Measurements from ENCODE around the gene TBRG1. TPM values are rescaled to one million over a fixed set of nuclear protein-coding genes. Genes with fewer than 3 reads are reported as not detected.

TBRG1 gene
- total and polyA plus RNA-seq, 2 of the 8 experiments (the other 6 are each of a cell fraction or from before 2014, with no cell fraction given), result 16.3 to 26.7 TPM

- no peaks in the 10 kb centered on the region for H3K9me3 ChIP-seq (ENCODE audit: insufficient read depth in 2 of 2, low read depth in 1 of 2, low read length in 1 of 2)
- no peak overlapping the region for H3K4me3 ChIP-seq (ENCODE audit: extremely low read depth in 1 of 4, insufficient read depth in 2 of 4, low read depth in 3 of 4, low read length in 4 of 4)
- peaks cover 0 to 3% (median 0%) of the 10 kb centered on the region in 4 experiments; a peak in 1 of 7 replicates for H3K4me1 ChIP-seq (replicated peaks in 1 of 4; ENCODE audit: control insufficient read depth in 3 of 4, insufficient read depth in 4 of 4, low read length in 3 of 4)
- FAIRE-seq (no peak), DNase-seq (ENCODE audit: low read depth in 1 of 2, low spot score in 2 of 2) (no peak)
- no peaks in the 10 kb centered on the region for H4K20me1 ChIP-seq (replicated peaks in 1 of 2; ENCODE audit: control insufficient read depth in 1 of 2, insufficient read depth in 2 of 2, low read length in 2 of 2)
- H2BK20ac ChIP-seq (ENCODE audit: low read length), result no peak overlapping the region
- no peak overlapping the region for H3K27ac ChIP-seq (ENCODE audit: low read depth, low read length)
- H3K23ac ChIP-seq (ENCODE audit: insufficient read length), result no peak overlapping the region
- no peak overlapping the region for H3K14ac ChIP-seq (ENCODE audit: insufficient read length)
- no peak overlapping the region for H4K8ac ChIP-seq (ENCODE audit: extremely low read depth, insufficient read depth, low read length)
- TF ChIP-seq BRCA1 (IDR thresholded peaks at IDR 0.05; ENCODE audit: low read depth, low read length) (no peak), PHF8 (conservative IDR thresholded peaks at IDR 0.05; ENCODE audit: low read depth, low read length) (no peak), MAFK (IDR thresholded peaks at IDR 0.05; ENCODE audit: low read depth, low read length) (no peak), ASH2L (IDR thresholded peaks at IDR 0.05; ENCODE audit: low read length) (no peak), SP2 (IDR thresholded peaks at IDR 0.05; ENCODE audit: low read length) (no peak), SUZ12 (IDR thresholded peaks at IDR 0.05; ENCODE audit: low read length) (no peak), GABPA (IDR thresholded peaks at IDR 0.05; ENCODE audit: borderline replicate concordance, insufficient read depth, low read length) (no peak), CHD1 (IDR thresholded peaks at IDR 0.05; ENCODE audit: low read depth, low read length) (no peak), SIRT6 (IDR thresholded peaks at IDR 0.05; ENCODE audit: low read length) (no peak), HDAC6 (IDR thresholded peaks at IDR 0.05; ENCODE audit: low read depth, low read length) (no peak)
- H3K23me2 ChIP-seq (ENCODE audit: low read depth, low read length), result no peaks in the 10 kb centered on the region
- H3K79me2 ChIP-seq (ENCODE audit: control insufficient read depth in 1 of 2, insufficient read depth in 2 of 2, low read length in 2 of 2), result no peaks in the 10 kb centered on the region
- no peak overlapping the region for H3K9ac ChIP-seq (replicated peaks in 1 of 4; ENCODE audit: extremely low read depth in 1 of 4, low read depth in 3 of 4, low read length in 3 of 4)
- CTCF ChIA-PET (ENCODE audit: partially characterized antibody), result interaction anchor here (0.7 to 5.3 kb wide), 22 partner anchors 8 to 263 kb away, joined by 3 to 59 read pairs (median 5); partner anchors contain the start of gene OR8A1
- H2BK15ac ChIP-seq (ENCODE audit: low read length), result no peak overlapping the region
- no peaks in the 10 kb centered on the region for H3K79me1 ChIP-seq (ENCODE audit: low read depth, low read length)
- H2BK5ac ChIP-seq (ENCODE audit: low read depth, low read length), result no peak overlapping the region
- H3K4ac ChIP-seq (replicated peaks; ENCODE audit: insufficient read length, low read depth, low read length), result no peak overlapping the region
- no peak overlapping the region for H4K91ac ChIP-seq (replicated peaks; ENCODE audit: insufficient read length, low read length)
- no peaks in the 10 kb centered on the region for H3K27me3 ChIP-seq (replicated peaks in 1 of 4; ENCODE audit: control insufficient read depth in 3 of 4, extremely low read depth in 1 of 4, insufficient read depth in 3 of 4, low read length in 3 of 4)
- H2AFZ ChIP-seq (ENCODE audit: low read length), result peak overlapping the region; percentile 68
- H3K36me3 ChIP-seq (ENCODE audit: control insufficient read depth in 2 of 4, insufficient read depth in 4 of 4, low read length in 3 of 4), result no peaks in the 10 kb centered on the region
- WGBS, 2 experiments (ENCODE audit: extremely low coverage in 1 of 2, insufficient coverage in 1 of 2, insufficient read length in 1 of 2, insufficient replicate concordance in 2 of 2, low coverage in 1 of 2, low lambda C conversion rate in 2 of 2, missing lambda C conversion rate in 1 of 2), result 72% methylated on average over 4 of the region's 4 CpGs; no CpG with 5 or more reads in 1 of the 2 experiments
- no peak overlapping the region for H3K56ac ChIP-seq (replicated peaks; ENCODE audit: insufficient read length, low read depth, low read length)
- H3K18ac ChIP-seq (ENCODE audit: extremely low read depth, low read length), result no peak overlapping the region
- no peak overlapping the region for H2BK12ac ChIP-seq (ENCODE audit: low read depth, low read length)
- POLR2A ChIA-PET (ENCODE audit: partially characterized antibody), result no interaction called here
- no peak overlapping the region for H2BK120ac ChIP-seq (replicated peaks; ENCODE audit: low read depth, low read length)
- no peak overlapping the region for H2AK5ac ChIP-seq (ENCODE audit: low read depth, low read length)
- no peak overlapping the region for H4K5ac ChIP-seq (ENCODE audit: insufficient read length, low read depth, low read length)
- no peak overlapping the region for H3K4me2 ChIP-seq (ENCODE audit: insufficient read depth in 1 of 2, low read depth in 2 of 2, low read length in 2 of 2)
These were observed 37.8 kb upstream of the TBRG1 start for GRCh38 chr11:124584681-124585372.

Data from H1 (cell line).